ENCODE data around the gene NAT16. TPM values are rescaled to one million over a fixed set of nuclear protein-coding genes. Genes with fewer than 3 reads are reported as not detected.
"Not testable (repeated sequence)": the region's sequence is repeated elsewhere in the genome, so short reads cannot be mapped to it uniquely, and the experiment has no call there.

Gene NAT16
- total RNA-seq, 2 donors from 2014 or later, result 0.15 to 0.20 TPM

DNA sequence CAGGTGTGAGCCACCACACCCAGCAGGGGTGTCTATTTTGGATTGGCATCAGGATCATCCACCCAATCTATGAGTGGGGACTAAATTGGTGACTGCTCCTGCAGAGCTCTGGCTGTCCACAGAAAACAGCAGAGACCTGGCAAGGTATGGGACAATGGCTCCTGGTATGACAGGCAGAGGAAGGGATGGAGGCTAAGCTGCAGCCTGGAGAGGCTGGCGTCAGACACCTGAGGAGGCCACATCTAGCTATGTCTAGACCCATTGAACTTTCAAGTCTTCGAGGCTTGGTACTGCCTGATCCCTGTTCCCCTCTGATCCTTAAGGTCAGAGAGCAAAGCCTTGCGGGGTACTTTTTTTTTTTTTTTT is 56.4 kb downstream of the NAT16 start:
- H3K4me3 ChIP-seq (ENCODE audit: low read length), result no peak overlapping the region
- Mint-ChIP-seq H3K27ac (no peak overlapping the region), H3K36me3 (ENCODE audit: low read depth) (no peaks in the 10 kb centered on the region), H3K4me1 (peaks cover 37% of the 10 kb centered on the region), H3K9me3 (peaks cover 10% of the 10 kb centered on the region), H3K27me3 (ENCODE audit: insufficient read depth) (peaks cover 8% of the 10 kb centered on the region), H3K4me3 (no peak overlapping the region)
- no peak overlapping the region for H3K9ac ChIP-seq (ENCODE audit: extremely low read depth, low read length, poor library complexity, severe bottlenecking)
- H3K36me3 ChIP-seq (ENCODE audit: control insufficient read depth, insufficient read depth, low read length), result no peaks in the 10 kb centered on the region
- TF ChIP-seq CTCF (conservative IDR thresholded peaks at IDR 0.05), result no peak
- peaks cover 3% of the 10 kb centered on the region for H3K4me1 ChIP-seq (ENCODE audit: control insufficient read depth, insufficient read depth, low read length)
- H3K9me3 ChIP-seq (ENCODE audit: control insufficient read depth, low read length), result no peaks in the 10 kb centered on the region
- no peak for DNase-seq
- 93 to 100% methylated on average over 1 to 3 of the region's 3 CpGs for WGBS, 2 experiments (ENCODE audit: insufficient coverage in 1 of 2, insufficient read length in 1 of 2)
- no peaks in the 10 kb centered on the region for H3K27me3 ChIP-seq (ENCODE audit: control insufficient read depth, insufficient read depth, low read length, poor library complexity, severe bottlenecking)
- no peak overlapping the region for H3K27ac ChIP-seq (ENCODE audit: low read depth, low read length)

DNA sequence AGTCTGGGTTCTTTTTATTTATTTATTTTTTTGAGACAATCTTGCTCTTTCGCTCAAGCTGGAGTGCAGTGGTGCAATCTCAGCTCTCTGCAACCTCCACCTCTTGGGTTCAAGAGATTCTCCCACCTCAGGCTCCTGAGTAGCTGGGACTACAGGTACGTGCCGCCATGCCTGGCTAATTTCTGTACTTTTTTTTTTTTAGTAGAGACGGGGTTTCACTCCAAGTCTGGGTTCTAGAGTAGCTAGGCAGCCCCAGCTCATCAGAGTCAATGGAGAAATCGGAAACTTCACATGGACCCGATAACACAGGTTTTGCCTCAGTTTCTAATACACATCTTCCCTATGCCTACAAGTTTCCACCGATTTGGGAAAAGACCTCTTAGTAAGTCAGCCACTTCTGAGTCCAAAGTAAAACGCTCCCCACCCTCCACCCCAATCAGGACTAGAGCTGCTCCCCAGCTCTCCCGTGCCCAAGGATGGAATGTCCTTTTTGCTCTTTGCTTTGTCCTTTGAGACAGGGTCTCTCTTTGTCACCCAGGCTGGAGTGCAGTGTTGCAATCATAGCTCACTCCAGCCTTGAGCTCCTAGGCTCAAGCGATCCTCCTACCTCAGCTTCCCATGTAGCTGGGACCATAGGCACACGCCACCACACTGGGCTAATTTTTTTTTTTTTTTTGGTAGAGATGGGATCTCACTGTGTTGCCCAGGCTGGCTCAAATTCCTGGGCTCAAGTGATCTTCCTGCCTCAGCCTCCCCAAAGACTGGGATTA is 57.0 kb downstream of the NAT16 start:
- no peak for DNase-seq
- Mint-ChIP-seq H3K36me3 (ENCODE audit: low read depth) (no peaks in the 10 kb centered on the region), H3K9me3 (peaks cover 10% of the 10 kb centered on the region), H3K4me1 (peaks cover 36% of the 10 kb centered on the region), H3K4me3 (no peak overlapping the region), H3K27ac (no peak overlapping the region), H3K27me3 (ENCODE audit: insufficient read depth) (peaks cover 6% of the 10 kb centered on the region)
- Histone ChIP-seq H3K4me3 (ENCODE audit: low read length) (no peak overlapping the region), H3K4me1 (ENCODE audit: control insufficient read depth, insufficient read depth, low read length) (peaks cover 3% of the 10 kb centered on the region), H3K27ac (ENCODE audit: low read depth, low read length) (no peak overlapping the region), H3K27me3 (ENCODE audit: control insufficient read depth, insufficient read depth, low read length, poor library complexity, severe bottlenecking) (no peaks in the 10 kb centered on the region), H3K9ac (ENCODE audit: extremely low read depth, low read length, poor library complexity, severe bottlenecking) (no peak overlapping the region), H3K36me3 (ENCODE audit: control insufficient read depth, insufficient read depth, low read length) (no peaks in the 10 kb centered on the region), H3K9me3 (ENCODE audit: control insufficient read depth, low read length) (no peaks in the 10 kb centered on the region)
- no peak for TF ChIP-seq CTCF (conservative IDR thresholded peaks at IDR 0.05)
- WGBS, 2 experiments (ENCODE audit: insufficient coverage in 1 of 2, insufficient read length in 1 of 2), result 90 to 95% methylated on average over 9 to 11 of the region's 11 CpGs

DNA sequence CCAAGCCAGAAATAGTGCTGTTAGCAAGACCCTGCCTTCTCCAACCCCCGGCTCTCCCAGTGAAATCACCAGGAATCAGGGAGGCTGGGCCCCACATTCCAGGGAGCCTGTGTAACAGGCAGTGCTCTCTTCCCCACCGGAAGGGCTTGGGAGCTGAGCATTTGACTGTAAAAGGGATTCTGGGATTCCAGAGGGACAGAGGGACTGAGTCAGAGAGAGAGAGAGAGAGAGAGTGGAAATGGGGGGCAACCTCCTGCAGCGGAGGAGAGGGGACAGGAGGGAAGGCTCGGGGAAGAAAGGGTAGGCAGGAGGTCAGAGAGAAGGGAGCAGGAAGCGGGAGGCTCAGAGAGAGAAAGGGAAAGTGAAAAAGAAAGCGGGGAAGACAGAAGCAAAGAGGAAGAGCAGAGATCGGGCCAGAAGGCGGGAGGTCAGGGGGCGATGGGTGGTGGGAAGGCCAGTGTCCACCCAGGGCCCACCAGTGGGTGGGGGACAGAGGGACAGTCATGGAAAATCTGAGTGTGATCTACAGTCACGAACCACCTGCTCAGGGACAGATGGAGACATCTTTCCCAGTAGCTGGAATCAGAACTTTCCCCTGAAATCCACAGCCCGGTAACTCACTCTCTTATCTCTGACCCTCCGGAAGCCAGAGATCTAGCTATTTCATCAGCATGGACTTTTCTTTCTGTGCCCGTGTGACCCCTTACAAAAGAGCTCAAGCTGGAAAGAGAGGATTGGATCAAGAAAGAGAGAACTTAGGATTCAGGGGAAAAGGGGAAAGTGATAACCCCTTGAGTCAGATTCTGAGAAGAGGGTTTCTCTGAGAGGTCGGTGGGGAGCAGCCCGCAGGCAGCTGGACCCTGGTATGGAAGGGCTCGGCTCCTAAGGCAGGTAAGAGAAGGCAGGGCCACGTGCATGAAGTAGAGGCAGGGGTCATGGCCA is 57.8 kb downstream of the NAT16 start:
- Histone ChIP-seq H3K27ac (ENCODE audit: low read depth, low read length) (peak overlapping the region; percentile 32), H3K27me3 (ENCODE audit: control insufficient read depth, insufficient read depth, low read length, poor library complexity, severe bottlenecking) (no peaks in the 10 kb centered on the region), H3K4me1 (ENCODE audit: control insufficient read depth, insufficient read depth, low read length) (peaks cover 3% of the 10 kb centered on the region), H3K36me3 (ENCODE audit: control insufficient read depth, insufficient read depth, low read length) (no peaks in the 10 kb centered on the region), H3K9ac (ENCODE audit: extremely low read depth, low read length, poor library complexity, severe bottlenecking) (no peak overlapping the region), H3K4me3 (ENCODE audit: low read length) (no peak overlapping the region), H3K9me3 (ENCODE audit: control insufficient read depth, low read length) (no peaks in the 10 kb centered on the region)
- Mint-ChIP-seq H3K4me1 (peaks cover 29% of the 10 kb centered on the region), H3K4me3 (peak overlapping the region; percentile 27), H3K27ac (peak overlapping the region; percentile 92), H3K27me3 (ENCODE audit: insufficient read depth) (peaks cover 4% of the 10 kb centered on the region), H3K36me3 (ENCODE audit: low read depth) (no peaks in the 10 kb centered on the region), H3K9me3 (peaks cover 10% of the 10 kb centered on the region)
- no peak for TF ChIP-seq CTCF (conservative IDR thresholded peaks at IDR 0.05)
- WGBS, 2 experiments (ENCODE audit: insufficient coverage in 1 of 2, insufficient read length in 1 of 2), result 59 to 63% methylated on average over 14 to 17 of the region's 17 CpGs
- DNase-seq, result peak; percentile 88

- not testable (repeated sequence) for H3K36me3 ChIP-seq (ENCODE audit: control insufficient read depth, insufficient read depth, low read length); H3K27me3 ChIP-seq (ENCODE audit: control insufficient read depth, insufficient read depth, low read length, poor library complexity, severe bottlenecking); H3K4me1 ChIP-seq (ENCODE audit: control insufficient read depth, insufficient read depth, low read length); H3K27me3 Mint-ChIP-seq (ENCODE audit: insufficient read depth); H3K4me3 ChIP-seq (ENCODE audit: low read length); DNase-seq; H3K27ac Mint-ChIP-seq; H3K9ac ChIP-seq (ENCODE audit: extremely low read depth, low read length, poor library complexity, severe bottlenecking); H3K36me3 Mint-ChIP-seq (ENCODE audit: low read depth); H3K9me3 Mint-ChIP-seq; H3K27ac ChIP-seq (ENCODE audit: low read depth, low read length); H3K9me3 ChIP-seq (ENCODE audit: control insufficient read depth, low read length)
- 87 to 100% methylated on average over 3 to 9 of the region's 9 CpGs for WGBS, 2 experiments (ENCODE audit: insufficient coverage in 1 of 2, insufficient read length in 1 of 2)
- Mint-ChIP-seq H3K4me3 (peak overlapping the region; percentile 27), H3K4me1 (peaks cover 23% of the 10 kb centered on the region)
These were observed 58.5 kb downstream of the NAT16 start for GRCh38 chr7:101121631-101121990.

Measured in endodermal cell (in vitro differentiated cells).